Hematopoietic multipotent progenitor cell (in vitro differentiated cells): Measurements from ENCODE around the gene EIF2B5. TPM values are rescaled to one million over a fixed set of nuclear protein-coding genes. Genes with fewer than 3 reads are reported as not detected.

ENCODE experiments used
- DNase-seq, 3 donors: peaks; one replicate each; pipeline ENCODE4 v3.0.0-alpha.2; 2011 to 2015; ENCODE audit warnings: low read depth in 2 of 3, low spot score in 2 of 3
- total RNA-seq: library from RNA; depleted of rRNA; stranded (reverse); fragments of >200 nt; gene quantifications from one replicate; pipeline ENCODE4 v1.2.3, GENCODE V29; 2012

Gene EIF2B5
- total RNA-seq, 1 donor = 60.3 TPM

GRCh38 chr3:184172681-184173373 is 37.7 kb downstream of the EIF2B5 start:
- no peak for DNase-seq

GRCh38 chr3:184173374-184173722 is 38.2 kb downstream of the EIF2B5 start:
- DNase-seq = no peak

GRCh38 chr3:184174284-184174645 is 39.1 kb downstream of the EIF2B5 start:
- no peak for DNase-seq

GRCh38 chr3:184174646-184175492 is 39.7 kb downstream of the EIF2B5 start, which contains the start of gene AP2M1:
TSS of gene AP2M1 (plus strand) at chr3:184174855. CDS start at chr3:184176994, 2,139 bp downstream.
- DNase-seq = peak; percentile 93 to 99 (median 98)

- DNase-seq = no peak
Observed at GRCh38 chr3:184175506-184175905, 40.3 kb downstream of the EIF2B5 start.

- DNase-seq = no peak
Observed at GRCh38 chr3:184175981-184176376, 40.8 kb downstream of the EIF2B5 start.

GRCh38 chr3:184176377-184177330 is 41.5 kb downstream of the EIF2B5 start:
- DNase-seq = peak in 2 of 3 donors; percentile 39 to 40

GRCh38 chr3:184177331-184177731 is 42.2 kb downstream of the EIF2B5 start:
- no peak for DNase-seq

GRCh38 chr3:184177767-184178306 is 42.7 kb downstream of the EIF2B5 start:
- no peak for DNase-seq

- DNase-seq = no peak
Observed at GRCh38 chr3:184178521-184179138, 43.5 kb downstream of the EIF2B5 start.

GRCh38 chr3:184180165-184180564 is 45.0 kb downstream of the EIF2B5 start:
- no peak for DNase-seq

- DNase-seq = no peak
Observed at GRCh38 chr3:184181596-184181995, 46.4 kb downstream of the EIF2B5 start.

- DNase-seq = no peak
Observed at GRCh38 chr3:184183679-184184078, 48.5 kb downstream of the EIF2B5 start.

- DNase-seq = no peak
Observed at GRCh38 chr3:184184546-184185230, 49.5 kb downstream of the EIF2B5 start.

- DNase-seq = peak; percentile 99 to 100 (median 100)
Observed at GRCh38 chr3:184185461-184186183, 50.5 kb downstream of the EIF2B5 start.

GRCh38 chr3:184186184-184186901 is 51.2 kb downstream of the EIF2B5 start, which contains the start of gene ABCF3:
TSS of gene ABCF3 (plus strand) at chr3:184186199. CDS start at chr3:184186208, 9 bp downstream.
- DNase-seq = no peak

- DNase-seq = no peak
Observed at GRCh38 chr3:184186902-184187207, 51.7 kb downstream of the EIF2B5 start.

GRCh38 chr3:184188080-184188479 is 52.9 kb downstream of the EIF2B5 start:
- DNase-seq = no peak
